GM21723 (cell line): ENCODE measurements around the gene GTPBP2.
"Not testable (repeated sequence)": the region's sequence is repeated elsewhere in the genome, so short reads cannot be mapped to it uniquely, and the experiment has no call there.

Source experiments
- ATAC-seq: cut with Tn5 transposase; IDR thresholded peaks from one replicate; pipeline ENCODE4 v1.9.1; 2021; ENCODE audit warnings: mild to moderate bottlenecking, moderate library complexity; ENCODE audit not compliant: unreplicated experiment

Gene GTPBP2

GRCh38 chr6:43629104-43629504 lies at the start of gene GTPBP2:
Gene GTPBP2 (minus strand): TSS chr6:43629264. CDS start chr6:43629162, 102 bp downstream.
- ATAC-seq = peak; percentile 83

GRCh38 chr6:43678341-43678740 lies 49.3 kb upstream of the GTPBP2 start:
- no peak for ATAC-seq

GRCh38 chr6:43677759-43678158 lies 48.7 kb upstream of the GTPBP2 start:
- ATAC-seq = no peak

GRCh38 chr6:43676962-43677606 lies 48.0 kb upstream of the GTPBP2 start:
- no peak for ATAC-seq

- no peak for ATAC-seq
Measured at GRCh38 chr6:43674921-43675320, 45.9 kb upstream of the GTPBP2 start.

- no peak for ATAC-seq
Measured at GRCh38 chr6:43674291-43674690, 45.2 kb upstream of the GTPBP2 start.

- ATAC-seq = no peak
Measured at GRCh38 chr6:43673444-43674084, 44.5 kb upstream of the GTPBP2 start.

- no peak for ATAC-seq
Measured at GRCh38 chr6:43671801-43672690, 43.0 kb upstream of the GTPBP2 start.

- no peak for ATAC-seq
Measured at GRCh38 chr6:43671011-43671800, 42.1 kb upstream of the GTPBP2 start.

- no peak for ATAC-seq
Measured at GRCh38 chr6:43670623-43670986, 41.5 kb upstream of the GTPBP2 start.

- no peak for ATAC-seq
Measured at GRCh38 chr6:43669922-43670622, 41.0 kb upstream of the GTPBP2 start.

- no peak for ATAC-seq
Measured at GRCh38 chr6:43669050-43669921, 40.2 kb upstream of the GTPBP2 start.

GRCh38 chr6:43668151-43669028 lies 39.3 kb upstream of the GTPBP2 start:
- ATAC-seq = peak; percentile 57

GRCh38 chr6:43667245-43668150 lies 38.4 kb upstream of the GTPBP2 start:
- ATAC-seq = peak; percentile 51

- ATAC-seq = no peak
Measured at GRCh38 chr6:43666196-43666920, 37.3 kb upstream of the GTPBP2 start.

- no peak for ATAC-seq
Measured at GRCh38 chr6:43665376-43665775, 36.3 kb upstream of the GTPBP2 start.

GRCh38 chr6:43662948-43663347 lies 33.9 kb upstream of the GTPBP2 start:
- not testable (repeated sequence) for ATAC-seq
